WERI-Rb-1 (cell line): ENCODE results near the gene IFNL1.
"Not testable (repeated sequence)": the region's sequence is repeated elsewhere in the genome, so short reads cannot be mapped to it uniquely, and the experiment has no call there.

Source experiments
- DNase-seq: peaks from one replicate; pipeline ENCODE4 v3.0.0-alpha.2; 2020
- H3K27ac ChIP-seq: fragments of 250-450 bp; sonication (Bioruptor Pico); 2 replicates; pipeline ENCODE4 v1.5.1; 2020; ENCODE audit warnings: mild to moderate bottlenecking, moderate library complexity
- H3K27me3 ChIP-seq: fragments of 250-450 bp; sonication (Bioruptor Pico); 2 replicates; pipeline ENCODE4 v1.5.1; 2021; ENCODE audit warnings: mild to moderate bottlenecking, low read depth, moderate library complexity; ENCODE audit not compliant: insufficient read depth, severe bottlenecking
- H3K36me3 ChIP-seq: fragments of 250-450 bp; sonication (Bioruptor Pico); 2 replicates; pipeline ENCODE4 v1.5.1; 2020; ENCODE audit warnings: mild to moderate bottlenecking, moderate library complexity
- H3K4me3 ChIP-seq: 2 replicates; pipeline ENCODE4 v1.5.1; 2011; ENCODE audit warnings: low read depth, mild to moderate bottlenecking, control low read depth, low read length
- H3K9me3 ChIP-seq: fragments of 250-450 bp; sonication (Bioruptor Pico); 2 replicates; pipeline ENCODE4 v1.5.1; 2021; ENCODE audit warnings: mild to moderate bottlenecking, moderate library complexity; ENCODE audit not compliant: severe bottlenecking
- CTCF ChIP-seq: IDR thresholded peaks from 2 replicates; pipeline ENCODE4 v1.5.1; 2011; ENCODE audit warnings: low read depth, mild to moderate bottlenecking, control low read depth, inconsistent platforms, low read length

IFNL1 gene

GRCh38 chr19:39270036-39270871 lies 26.0 kb upstream of the IFNL1 start:
- Histone ChIP-seq H3K36me3 (no peaks in the 10 kb centered on the region), H3K27me3 (no peaks in the 10 kb centered on the region), H3K9me3 (no peaks in the 10 kb centered on the region), H3K4me3 (no peak overlapping the region), H3K27ac (no peak overlapping the region)
- DNase-seq: no peak
- no peak for TF ChIP-seq CTCF

GRCh38 chr19:39273859-39274258 lies 22.3 kb upstream of the IFNL1 start:
- not testable (repeated sequence) for DNase-seq, H3K36me3 ChIP-seq, H3K27ac ChIP-seq, H3K27me3 ChIP-seq, H3K4me3 ChIP-seq, H3K9me3 ChIP-seq

- no peak for TF ChIP-seq CTCF
- Histone ChIP-seq H3K4me3 (no peak overlapping the region), H3K9me3 (no peaks in the 10 kb centered on the region), H3K36me3 (no peaks in the 10 kb centered on the region), H3K27me3 (no peaks in the 10 kb centered on the region), H3K27ac (no peak overlapping the region)
- no peak for DNase-seq
Measured at GRCh38 chr19:39275578-39275977, 20.6 kb upstream of the IFNL1 start.

GRCh38 chr19:39276740-39277139 lies 19.5 kb upstream of the IFNL1 start:
- no peak for TF ChIP-seq CTCF
- H3K9me3 ChIP-seq: no peaks in the 10 kb centered on the region

GRCh38 chr19:39277598-39277997 lies 18.6 kb upstream of the IFNL1 start:
- H3K36me3 ChIP-seq: no peaks in the 10 kb centered on the region
- TF ChIP-seq CTCF: no peak

More at GRCh38 chr19:39276740-39277139, 19.5 kb upstream of the IFNL1 start:
- H3K27ac ChIP-seq: no peak overlapping the region
- no peak overlapping the region for H3K4me3 ChIP-seq
- no peak for DNase-seq
- no peaks in the 10 kb centered on the region for H3K27me3 ChIP-seq
- no peaks in the 10 kb centered on the region for H3K36me3 ChIP-seq

GRCh38 chr19:39282021-39282420 lies 14.2 kb upstream of the IFNL1 start:
- no peak for TF ChIP-seq CTCF

More at GRCh38 chr19:39277598-39277997, 18.6 kb upstream of the IFNL1 start:
- Histone ChIP-seq H3K9me3 (peaks cover 2% of the 10 kb centered on the region), H3K27me3 (no peaks in the 10 kb centered on the region), H3K27ac (no peak overlapping the region), H3K4me3 (no peak overlapping the region)
- DNase-seq: no peak

More at GRCh38 chr19:39282021-39282420, 14.2 kb upstream of the IFNL1 start:
- H3K9me3 ChIP-seq: peaks cover 5% of the 10 kb centered on the region
- no peak overlapping the region for H3K27ac ChIP-seq
- DNase-seq: no peak
- H3K4me3 ChIP-seq: no peak overlapping the region
- H3K27me3 ChIP-seq: no peaks in the 10 kb centered on the region
- no peaks in the 10 kb centered on the region for H3K36me3 ChIP-seq
